GM23338 (cell line): ENCODE measurements around the gene THSD4. TPM values are rescaled to one million over a fixed set of nuclear protein-coding genes. Genes with fewer than 3 reads are reported as not detected.

Source experiments
- ATAC-seq: fragments of 200-7000 bp; cut with Tn5 transposase; 3 replicates; pipeline ENCODE4 v1.9.1; 2020
- DNase-seq: peaks from one replicate; pipeline ENCODE4 v3.0.0-alpha.2; 2015; ENCODE audit warnings: low spot score
- H2AFZ ChIP-seq: fragments of 200-600 bp; sonication (generic); 2 replicates; pipeline ENCODE4 v1.8.0; 2016; ENCODE audit warnings: antibody characterized with exemption, mild to moderate bottlenecking, moderate library complexity
- H3F3A ChIP-seq: fragments of 200-600 bp; sonication (generic); replicated peaks from 2 replicates; pipeline ENCODE4 v1.8.0; 2017; ENCODE audit warnings: antibody characterized with exemption, mixed run types, low read depth
- H3K27ac ChIP-seq: fragments of 200-600 bp; sonication (generic); 2 replicates; pipeline ENCODE4 v1.6.1; 2016; ENCODE audit warnings: low read depth
- H3K27me3 ChIP-seq: fragments of 200-600 bp; sonication (generic); 2 replicates; pipeline ENCODE4 v1.8.0; 2016; ENCODE audit warnings: mild to moderate bottlenecking, mixed run types, moderate library complexity; ENCODE audit not compliant: insufficient read depth
- H3K36me3 ChIP-seq: fragments of 200-600 bp; sonication (generic); 2 replicates; pipeline ENCODE4 v1.8.0; 2016; ENCODE audit warnings: mild to moderate bottlenecking; ENCODE audit not compliant: insufficient read depth
- H3K4me1 ChIP-seq: fragments of 200-600 bp; sonication (generic); 2 replicates; pipeline ENCODE4 v1.8.0; 2016; ENCODE audit warnings: mild to moderate bottlenecking, moderate library complexity; ENCODE audit not compliant: insufficient read depth
- H3K4me2 ChIP-seq: fragments of 200-600 bp; sonication (generic); 2 replicates; pipeline ENCODE4 v1.7.1; 2017; ENCODE audit warnings: mixed run types
- H3K4me3 ChIP-seq: fragments of 200-600 bp; sonication (generic); 2 replicates; pipeline ENCODE4 v1.6.1; 2016; ENCODE audit warnings: mixed run types
- H3K79me2 ChIP-seq: fragments of 200-600 bp; sonication (generic); replicated peaks from 2 replicates; pipeline ENCODE4 v1.8.0; 2017; ENCODE audit warnings: mild to moderate bottlenecking; ENCODE audit not compliant: insufficient read depth
- H3K9me2 ChIP-seq: fragments of 200-600 bp; sonication (generic); 2 replicates; pipeline ENCODE4 v1.8.0; 2017; ENCODE audit not compliant: insufficient read depth
- H4K20me1 ChIP-seq: fragments of 200-600 bp; sonication (generic); replicated peaks from 2 replicates; pipeline ENCODE4 v1.8.0; 2017; ENCODE audit warnings: mild to moderate bottlenecking; ENCODE audit not compliant: insufficient read depth
- H3K27ac Mint-ChIP-seq: 2 replicates; pipeline ENCODE4 v1.8.0; 2020; ENCODE audit warnings: inconsistent platforms, mild to moderate bottlenecking, moderate library complexity, mixed read lengths
- H3K27me3 Mint-ChIP-seq: 3 replicates; pipeline ENCODE4 v1.8.0; 2022; ENCODE audit warnings: low read depth, mild to moderate bottlenecking, moderate library complexity, mixed read lengths, inconsistent platforms; ENCODE audit not compliant: insufficient read depth, poor library complexity
- H3K36me3 Mint-ChIP-seq: 3 replicates; pipeline ENCODE4 v1.8.0; 2021; ENCODE audit warnings: low read depth, mild to moderate bottlenecking, inconsistent platforms, moderate library complexity, mixed read lengths
- H3K4me1 Mint-ChIP-seq: 3 replicates; pipeline ENCODE4 v1.8.0; 2020; ENCODE audit warnings: mild to moderate bottlenecking, inconsistent platforms, mixed read lengths
- H3K4me3 Mint-ChIP-seq: 3 replicates; pipeline ENCODE4 v1.8.0; 2021; ENCODE audit warnings: moderate library complexity, mild to moderate bottlenecking, inconsistent platforms, mixed read lengths
- H3K9me3 Mint-ChIP-seq: 3 replicates; pipeline ENCODE4 v1.8.0; 2020; ENCODE audit warnings: moderate library complexity, mild to moderate bottlenecking, inconsistent platforms, mixed read lengths
- CREB1 ChIP-seq: fragments of 250-450 bp; sonication (Bioruptor Pico); IDR thresholded peaks from 2 replicates; pipeline ENCODE4 v1.5.0; 2020; ENCODE audit warnings: low read depth, mild to moderate bottlenecking, moderate library complexity
- CTCF ChIP-seq, 2 experiments: fragments of 200-600 bp in 1 of 2; sonication (generic) in 1 of 2; conservative IDR thresholded peaks; 2 replicates each; pipeline versions ENCODE4 v1.5.1 to v1.6.1; 2016 to 2017; ENCODE audit warnings: antibody characterized with exemption in 2 of 2, low read depth in 2 of 2, mild to moderate bottlenecking in 2 of 2, moderate library complexity in 1 of 2
- EZH2 ChIP-seq: fragments of 200-600 bp; sonication (generic); IDR thresholded peaks from one replicate; pipeline ENCODE4 v1.8.0; 2017; ENCODE audit warnings: antibody characterized with exemption, mild to moderate bottlenecking, low read depth; ENCODE audit not compliant: unreplicated experiment
- EZH2phosphoT487 ChIP-seq: fragments of 200-600 bp; sonication (generic); IDR thresholded peaks from one replicate; pipeline ENCODE4 v1.8.1; 2018; ENCODE audit warnings: antibody characterized with exemption; ENCODE audit not compliant: unreplicated experiment
- JUNB ChIP-seq: IDR thresholded peaks from one replicate; pipeline ENCODE4 v1.6.1; 2016; ENCODE audit warnings: antibody characterized with exemption; ENCODE audit not compliant: unreplicated experiment
- NANOG ChIP-seq: IDR thresholded peaks from 2 replicates; pipeline ENCODE4 v1.6.1; 2016; ENCODE audit warnings: antibody characterized with exemption, borderline replicate concordance
- POLR2AphosphoS5 ChIP-seq: IDR thresholded peaks from 2 replicates; pipeline ENCODE4 v1.6.1; 2016; ENCODE audit warnings: antibody characterized with exemption, low read depth
- REST ChIP-seq: IDR thresholded peaks from one replicate; pipeline ENCODE4 v1.6.1; 2018; ENCODE audit warnings: antibody characterized with exemption; ENCODE audit not compliant: unreplicated experiment
- STAT1 ChIP-seq: IDR thresholded peaks from one replicate; pipeline ENCODE4 v1.6.1; 2016; ENCODE audit warnings: antibody characterized with exemption; ENCODE audit not compliant: unreplicated experiment
- ZNF114 ChIP-seq: fragments of 250-450 bp; sonication (Bioruptor Pico); IDR thresholded peaks from 2 replicates; pipeline ENCODE4 v1.5.0; 2020; ENCODE audit warnings: mild to moderate bottlenecking, moderate library complexity
- ZNF331 ChIP-seq: fragments of 250-450 bp; sonication (Bioruptor Pico); IDR thresholded peaks from 2 replicates; pipeline ENCODE4 v1.5.0; 2020; ENCODE audit warnings: low read depth, mild to moderate bottlenecking, moderate library complexity
- polyA plus RNA-seq: library from polyadenylated mRNA; unstranded; fragments of >200 nt; fragmentation: Nextera tagmentation; extraction: Ambion mirVana; gene quantifications from 2 replicates; pipeline ENCODE4 v1.2.1, GENCODE V29; 2016
- total RNA-seq: library from RNA; depleted of rRNA; stranded (reverse); fragments of >200 nt; shearing (Covaris generic); gene quantifications from 2 replicates; pipeline ENCODE4 v1.2.3, GENCODE V29; 2014
- TF ChIP-seq, protein P1 (sequence below): IDR thresholded peaks from 2 replicates; pipeline ENCODE4 v1.6.1; 2016; ENCODE audit warnings: antibody characterized with exemption
- TF ChIP-seq, protein P2 (sequence below): fragments of 250-450 bp; sonication (Bioruptor Pico); IDR thresholded peaks from 2 replicates; pipeline ENCODE4 v1.5.0; 2020; ENCODE audit warnings: mild to moderate bottlenecking, moderate library complexity

THSD4 gene
- total and polyA plus RNA-seq, 2 experiments from 2014 or later, result 2.0 to 7.4 TPM

DNA sequence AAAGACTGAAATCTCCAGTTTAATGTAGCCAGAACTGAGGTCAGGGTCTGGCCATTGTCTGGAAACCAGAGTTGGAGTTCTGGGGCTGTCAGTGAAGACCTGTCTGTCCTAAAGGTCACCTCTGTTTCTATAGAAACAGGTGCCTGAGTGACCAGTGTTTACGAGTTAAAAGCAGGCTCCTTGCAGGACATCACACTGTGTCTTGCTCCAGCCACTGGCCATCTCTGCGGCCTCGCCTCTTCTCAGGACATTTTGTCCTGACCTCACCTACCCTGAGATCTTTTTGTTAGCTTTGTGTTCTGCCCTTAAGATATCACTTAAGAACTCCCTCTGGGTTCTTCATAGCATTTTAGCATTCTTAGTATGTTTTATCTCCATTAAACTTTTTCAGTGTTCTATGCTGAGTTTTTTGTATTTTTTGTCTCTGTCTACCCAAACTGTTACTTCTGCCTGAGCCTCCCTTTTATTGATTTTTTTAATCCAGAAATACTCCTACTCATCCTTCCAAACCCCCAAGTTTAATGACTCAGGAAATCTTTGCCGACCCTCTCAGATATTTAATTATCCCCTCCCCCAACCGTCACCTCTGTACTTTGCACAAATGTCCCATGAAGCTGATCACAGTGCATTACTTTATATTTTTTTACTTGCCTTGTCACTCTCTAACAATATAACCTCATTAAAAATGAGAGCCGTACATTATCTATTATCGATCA is 223.7 kb downstream of the THSD4 start:
- DNase-seq (no peak), ATAC-seq (no peak)
- peaks cover 34% of the 10 kb centered on the region for H3K4me1 Mint-ChIP-seq
- no peak overlapping the region for H3K27ac ChIP-seq
- no peak overlapping the region for H3K4me3 ChIP-seq
- no peak overlapping the region for H3K4me3 Mint-ChIP-seq
- H3K27ac Mint-ChIP-seq, result no peak overlapping the region
- H3K9me3 Mint-ChIP-seq, result no peaks in the 10 kb centered on the region
- H3F3A ChIP-seq, result no peaks in the 10 kb centered on the region
- no peaks in the 10 kb centered on the region for H3K36me3 Mint-ChIP-seq
- H3K27me3 Mint-ChIP-seq, result no peaks in the 10 kb centered on the region
- no peaks in the 10 kb centered on the region for H3K27me3 ChIP-seq
- H3K79me2 ChIP-seq, result no peaks in the 10 kb centered on the region
- H3K4me1 ChIP-seq, result peaks cover 15% of the 10 kb centered on the region; the same call in 1 of the 2 replicates
- no peak overlapping the region for H3K4me2 ChIP-seq
- H4K20me1 ChIP-seq, result no peaks in the 10 kb centered on the region
- no peaks in the 10 kb centered on the region for H3K36me3 ChIP-seq
- no peak overlapping the region for H2AFZ ChIP-seq
- H3K9me2 ChIP-seq, result peaks cover 15% of the 10 kb centered on the region; the same call in 1 of the 2 replicates
- TF ChIP-seq, protein P1, sequence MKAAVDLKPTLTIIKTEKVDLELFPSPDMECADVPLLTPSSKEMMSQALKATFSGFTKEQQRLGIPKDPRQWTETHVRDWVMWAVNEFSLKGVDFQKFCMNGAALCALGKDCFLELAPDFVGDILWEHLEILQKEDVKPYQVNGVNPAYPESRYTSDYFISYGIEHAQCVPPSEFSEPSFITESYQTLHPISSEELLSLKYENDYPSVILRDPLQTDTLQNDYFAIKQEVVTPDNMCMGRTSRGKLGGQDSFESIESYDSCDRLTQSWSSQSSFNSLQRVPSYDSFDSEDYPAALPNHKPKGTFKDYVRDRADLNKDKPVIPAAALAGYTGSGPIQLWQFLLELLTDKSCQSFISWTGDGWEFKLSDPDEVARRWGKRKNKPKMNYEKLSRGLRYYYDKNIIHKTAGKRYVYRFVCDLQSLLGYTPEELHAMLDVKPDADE, result no peak
- TF ChIP-seq ZNF114 (CRISPR knock-in tag), result no peak
- no peak for TF ChIP-seq ZNF331 (CRISPR knock-in tag)
- no peak for TF ChIP-seq EZH2phosphoT487
- TF ChIP-seq REST, result no peak
- no peak for TF ChIP-seq EZH2
- no peak for TF ChIP-seq POLR2AphosphoS5
- TF ChIP-seq JUNB, result no peak
- no peak for TF ChIP-seq STAT1
- TF ChIP-seq, protein P2, sequence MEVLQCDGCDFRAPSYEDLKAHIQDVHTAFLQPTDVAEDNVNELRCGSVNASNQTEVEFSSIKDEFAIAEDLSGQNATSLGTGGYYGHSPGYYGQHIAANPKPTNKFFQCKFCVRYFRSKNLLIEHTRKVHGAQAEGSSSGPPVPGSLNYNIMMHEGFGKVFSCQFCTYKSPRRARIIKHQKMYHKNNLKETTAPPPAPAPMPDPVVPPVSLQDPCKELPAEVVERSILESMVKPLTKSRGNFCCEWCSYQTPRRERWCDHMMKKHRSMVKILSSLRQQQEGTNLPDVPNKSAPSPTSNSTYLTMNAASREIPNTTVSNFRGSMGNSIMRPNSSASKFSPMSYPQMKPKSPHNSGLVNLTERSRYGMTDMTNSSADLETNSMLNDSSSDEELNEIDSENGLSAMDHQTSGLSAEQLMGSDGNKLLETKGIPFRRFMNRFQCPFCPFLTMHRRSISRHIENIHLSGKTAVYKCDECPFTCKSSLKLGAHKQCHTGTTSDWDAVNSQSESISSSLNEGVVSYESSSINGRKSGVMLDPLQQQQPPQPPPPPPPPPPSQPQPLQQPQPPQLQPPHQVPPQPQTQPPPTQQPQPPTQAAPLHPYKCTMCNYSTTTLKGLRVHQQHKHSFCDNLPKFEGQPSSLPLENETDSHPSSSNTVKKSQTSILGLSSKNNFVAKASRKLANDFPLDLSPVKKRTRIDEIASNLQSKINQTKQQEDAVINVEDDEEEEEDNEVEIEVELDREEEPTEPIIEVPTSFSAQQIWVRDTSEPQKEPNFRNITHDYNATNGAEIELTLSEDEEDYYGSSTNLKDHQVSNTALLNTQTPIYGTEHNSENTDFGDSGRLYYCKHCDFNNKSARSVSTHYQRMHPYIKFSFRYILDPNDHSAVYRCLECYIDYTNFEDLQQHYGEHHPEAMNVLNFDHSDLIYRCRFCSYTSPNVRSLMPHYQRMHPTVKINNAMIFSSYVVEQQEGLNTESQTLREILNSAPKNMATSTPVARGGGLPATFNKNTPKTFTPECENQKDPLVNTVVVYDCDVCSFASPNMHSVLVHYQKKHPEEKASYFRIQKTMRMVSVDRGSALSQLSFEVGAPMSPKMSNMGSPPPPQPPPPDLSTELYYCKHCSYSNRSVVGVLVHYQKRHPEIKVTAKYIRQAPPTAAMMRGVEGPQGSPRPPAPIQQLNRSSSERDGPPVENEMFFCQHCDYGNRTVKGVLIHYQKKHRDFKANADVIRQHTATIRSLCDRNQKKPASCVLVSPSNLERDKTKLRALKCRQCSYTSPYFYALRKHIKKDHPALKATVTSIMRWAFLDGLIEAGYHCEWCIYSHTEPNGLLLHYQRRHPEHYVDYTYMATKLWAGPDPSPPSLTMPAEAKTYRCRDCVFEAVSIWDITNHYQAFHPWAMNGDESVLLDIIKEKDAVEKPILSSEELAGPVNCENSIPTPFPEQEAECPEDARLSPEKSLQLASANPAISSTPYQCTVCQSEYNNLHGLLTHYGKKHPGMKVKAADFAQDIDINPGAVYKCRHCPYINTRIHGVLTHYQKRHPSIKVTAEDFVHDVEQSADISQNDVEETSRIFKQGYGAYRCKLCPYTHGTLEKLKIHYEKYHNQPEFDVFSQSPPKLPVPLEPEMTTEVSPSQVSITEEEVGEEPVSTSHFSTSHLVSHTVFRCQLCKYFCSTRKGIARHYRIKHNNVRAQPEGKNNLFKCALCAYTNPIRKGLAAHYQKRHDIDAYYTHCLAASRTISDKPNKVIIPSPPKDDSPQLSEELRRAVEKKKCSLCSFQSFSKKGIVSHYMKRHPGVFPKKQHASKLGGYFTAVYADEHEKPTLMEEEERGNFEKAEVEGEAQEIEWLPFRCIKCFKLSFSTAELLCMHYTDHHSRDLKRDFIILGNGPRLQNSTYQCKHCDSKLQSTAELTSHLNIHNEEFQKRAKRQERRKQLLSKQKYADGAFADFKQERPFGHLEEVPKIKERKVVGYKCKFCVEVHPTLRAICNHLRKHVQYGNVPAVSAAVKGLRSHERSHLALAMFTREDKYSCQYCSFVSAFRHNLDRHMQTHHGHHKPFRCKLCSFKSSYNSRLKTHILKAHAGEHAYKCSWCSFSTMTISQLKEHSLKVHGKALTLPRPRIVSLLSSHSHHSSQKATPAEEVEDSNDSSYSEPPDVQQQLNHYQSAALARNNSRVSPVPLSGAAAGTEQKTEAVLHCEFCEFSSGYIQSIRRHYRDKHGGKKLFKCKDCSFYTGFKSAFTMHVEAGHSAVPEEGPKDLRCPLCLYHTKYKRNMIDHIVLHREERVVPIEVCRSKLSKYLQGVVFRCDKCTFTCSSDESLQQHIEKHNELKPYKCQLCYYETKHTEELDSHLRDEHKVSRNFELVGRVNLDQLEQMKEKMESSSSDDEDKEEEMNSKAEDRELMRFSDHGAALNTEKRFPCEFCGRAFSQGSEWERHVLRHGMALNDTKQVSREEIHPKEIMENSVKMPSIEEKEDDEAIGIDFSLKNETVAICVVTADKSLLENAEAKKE, result no peak
- TF ChIP-seq NANOG, result no peak
- TF ChIP-seq CREB1 (CRISPR knock-in tag), result no peak
- TF ChIP-seq CTCF (conservative IDR thresholded peaks at IDR 0.05; ENCODE audit: low read depth in 2 of 2), result no peak
